K562 (cell line): ENCODE measurements around the gene ASMT. TPM values are rescaled to one million over a fixed set of nuclear protein-coding genes. Genes with fewer than 3 reads are reported as not detected.

Source experiments
- ATAC-seq: fragments of 200-7000 bp; cut with Tn5 transposase; 3 replicates; pipeline ENCODE4 v1.9.1; 2020; ENCODE audit warnings: moderate library complexity
- BruUV-seq: library from RNA; stranded (reverse); fragments of 400-500 nt; replicated peaks from 2 replicates; lab custom pipeline; 2021; lab: Mats Ljungman, UMichigan
- CTCF ChIA-PET: fragments of 300-600 bp; formaldehyde crosslinking; extraction: SDS; loops from one replicate; lab custom pipeline; 2021; ENCODE audit warnings: low intra/inter-chr PET ratio; lab: Yijun Ruan, JAX
- POLR2A ChIA-PET: fragments of 300-600, 350-650 bp; sonication (Branson Sonifier 250); formaldehyde crosslinking; extraction: SDS; loops from one replicate; lab custom pipeline; 2021; ENCODE audit warnings: antibody characterized with exemption, inconsistent platforms; lab: Yijun Ruan, JAX
- DNase-seq, 4 experiments: peaks; one replicate each; pipeline versions ENCODE4 v3.0.0 to v3.0.0-alpha.2; 2011 to 2018; ENCODE audit warnings: low spot score in 3 of 4, mixed read lengths in 3 of 4; ENCODE audit errors: extremely low read depth in 1 of 4
- FAIRE-seq: peaks from 2 replicates; lab custom pipeline; 2011; peaks lifted over from hg19 to GRCh38; lab: Jason Lieb, UNC
- H2AFZ ChIP-seq: 2 replicates; pipeline ENCODE4 v1.6.0; 2011; ENCODE audit warnings: low read depth, low read length, control low read depth, inconsistent platforms
- H3K27ac ChIP-seq: fragments of 200-600 bp; 3 replicates; pipeline ENCODE4 v1.8.0; 2011; ENCODE audit warnings: low read depth, mild to moderate bottlenecking, control low read depth, inconsistent platforms, low read length, moderate library complexity, mixed read lengths; ENCODE audit errors: extremely low read depth
- H3K27me3 ChIP-seq, 2 experiments: fragments of 300-600 bp in 1 of 2; 2 replicates in 1 of 2; 3 replicates in 1 of 2; pipeline versions ENCODE4 v1.6.0 to v1.8.0; 2011; ENCODE audit warnings: inconsistent platforms in 2 of 2, low read length in 2 of 2, mild to moderate bottlenecking in 1 of 2, mixed read lengths in 1 of 2, moderate library complexity in 1 of 2; ENCODE audit not compliant: control insufficient read depth in 2 of 2, insufficient read depth in 2 of 2
- H3K36me3 ChIP-seq: fragments of 300-600 bp; 3 replicates; pipeline ENCODE4 v1.8.0; 2011; ENCODE audit warnings: mild to moderate bottlenecking, low read length, inconsistent platforms; ENCODE audit not compliant: control insufficient read depth, insufficient read depth
- H3K4me1 ChIP-seq, 2 experiments: fragments of 200-600 bp in 1 of 2; replicated peaks in 1 of 2; 2 replicates in 1 of 2; 3 replicates in 1 of 2; pipeline versions ENCODE4 v1.5.1 to v1.8.0; 2011; ENCODE audit warnings: inconsistent platforms in 2 of 2, low read length in 2 of 2, mild to moderate bottlenecking in 1 of 2, mixed read lengths in 1 of 2, moderate library complexity in 1 of 2; ENCODE audit not compliant: control insufficient read depth in 2 of 2, insufficient read depth in 2 of 2
- H3K4me2 ChIP-seq: 2 replicates; pipeline ENCODE4 v1.6.1; 2011; ENCODE audit warnings: low read length, control low read depth, inconsistent platforms, mixed read lengths; ENCODE audit not compliant: insufficient read depth
- H3K4me3 ChIP-seq: fragments of 200-600 bp; sonication (generic), shearing (Covaris generic); 2 replicates; pipeline ENCODE4 v1.5.1; 2016; ENCODE audit warnings: control low read depth, inconsistent platforms
- H3K79me2 ChIP-seq: fragments of 200-600 bp; 3 replicates; pipeline ENCODE4 v1.8.0; 2011; ENCODE audit warnings: low read length, inconsistent platforms; ENCODE audit not compliant: control insufficient read depth, insufficient read depth
- H3K9ac ChIP-seq, 2 experiments: 2 replicates each; pipeline versions ENCODE4 v1.6.0 to v1.6.1; 2011; ENCODE audit warnings: low read depth in 2 of 2, low read length in 2 of 2, control low read depth in 1 of 2, inconsistent platforms in 1 of 2, mild to moderate bottlenecking in 1 of 2, mixed read lengths in 1 of 2; ENCODE audit not compliant: insufficient read depth in 1 of 2
- H3K9me1 ChIP-seq: one replicate; pipeline ENCODE4 v1.6.0; 2011; ENCODE audit warnings: inconsistent platforms, mild to moderate bottlenecking, low read length, moderate library complexity; ENCODE audit not compliant: control insufficient read depth, insufficient read depth
- H3K9me3 ChIP-seq: replicated peaks from 2 replicates; pipeline ENCODE4 v1.5.1; 2011; ENCODE audit warnings: low read depth, low read length, inconsistent platforms; ENCODE audit not compliant: control insufficient read depth, insufficient read depth
- H4K20me1 ChIP-seq: replicated peaks from 2 replicates; pipeline ENCODE4 v1.6.1; 2011; ENCODE audit warnings: low read length, inconsistent platforms, mixed read lengths; ENCODE audit not compliant: control insufficient read depth, insufficient read depth
- CREBBP ChIP-seq: IDR thresholded peaks from one replicate; pipeline ENCODE4 v1.6.1; 2012; ENCODE audit warnings: low read depth, mild to moderate bottlenecking, control low read depth, inconsistent platforms, low read length
- ILF3 ChIP-seq: fragments of 450-650 bp; IDR thresholded peaks from 2 replicates; pipeline ENCODE4 v1.6.1; 2018; ENCODE audit warnings: antibody characterized with exemption, mild to moderate bottlenecking, moderate library complexity, borderline replicate concordance
- KLF13 ChIP-seq: fragments of 450-650 bp; IDR thresholded peaks from 2 replicates; pipeline ENCODE4 v1.6.1; 2016; ENCODE audit warnings: missing genetic modification characterization, low read depth, mild to moderate bottlenecking, missing compliant biosample characterization, moderate library complexity, borderline replicate concordance
- MAFK ChIP-seq: IDR thresholded peaks from 2 replicates; pipeline ENCODE4 v1.6.1; 2011; ENCODE audit warnings: low read length, improper control_type of control experiment
- NR0B1 ChIP-seq: fragments of 450-650 bp; IDR thresholded peaks from one replicate; pipeline ENCODE4 v1.6.1; 2018; ENCODE audit warnings: mild to moderate bottlenecking, moderate library complexity; ENCODE audit not compliant: partially characterized antibody
- RREB1 ChIP-seq: fragments of 250-450 bp; sonication (Bioruptor Pico); IDR thresholded peaks from 2 replicates; pipeline ENCODE4 v1.4.0; 2020
- SAP30 ChIP-seq: fragments of 200-600 bp; sonication (generic); IDR thresholded peaks from 2 replicates; pipeline ENCODE4 v1.6.1; 2012; ENCODE audit warnings: borderline replicate concordance, low read depth, mild to moderate bottlenecking, moderate library complexity, low read length, control low read depth, inconsistent platforms; ENCODE audit not compliant: insufficient read depth, poor library complexity, severe bottlenecking
- UBTF ChIP-seq, 2 experiments: IDR thresholded peaks; 2 replicates each; pipeline ENCODE4 v1.6.1; 2012; ENCODE audit warnings: improper control_type of control experiment in 2 of 2, low read depth in 2 of 2, low read length in 2 of 2, borderline replicate concordance in 1 of 2
- ZNF512 ChIP-seq: IDR thresholded peaks from 2 replicates; pipeline ENCODE4 v1.6.1; 2016; ENCODE audit warnings: missing genetic modification characterization, missing compliant biosample characterization
- ZNF57 ChIP-seq: fragments of 450-650 bp; formaldehyde crosslinking; IDR thresholded peaks from 2 replicates; pipeline ENCODE4 v1.4.0; 2020; ENCODE audit warnings: mild to moderate bottlenecking, moderate library complexity
- WGBS: fragments of 100-300 bp; shearing (Covaris generic); methylation state at CpG from one replicate; pipeline ENCODE4 v1.1.6; 2016; ENCODE audit warnings: low coverage, mixed read lengths; ENCODE audit not compliant: insufficient coverage; ENCODE audit errors: missing lambda C conversion rate; 5-methylcytosine and 5-hydroxymethylcytosine counted together
- in situ Hi-C: fragments of 300-500 bp; cut with MboI; formaldehyde crosslinking; loops from 4 replicates; pipeline ENCODE4 v1.15.0; 2018; ENCODE audit warnings: inconsistent platforms, mixed read lengths
- intact Hi-C: fragments of 100-400 bp; cut with micrococcal nuclease; formaldehyde crosslinking; loops from 2 replicates; pipeline ENCODE4 v1.14.2; 2022
- polyA plus RNA-seq, 8 experiments: library from polyadenylated mRNA; depleted of rRNA in 4 of 8; stranded (reverse) in 5 of 8; unstranded in 3 of 8; fragments of >200 nt; fragmentation: Nextera tagmentation in 2 of 8; fragmentation: Illumina TruSeq in 1 of 8; extraction: Ambion mirVana in 2 of 8; extraction: Trizol in 1 of 8; gene quantifications; 2 replicates each; pipeline versions ENCODE4 v1.2.1 to v1.2.3, GENCODE V29; 2011 to 2014; ENCODE audit warnings: inconsistent platforms in 1 of 8, missing spikeins in 1 of 8
- total RNA-seq, 7 experiments: library from RNA; depleted of rRNA in 6 of 7; stranded (reverse); fragments of >200 nt in 6 of 7; fragmentation: Illumina TruSeq in 2 of 7; extraction: Trizol in 2 of 7; gene quantifications; 2 replicates each; pipeline versions ENCODE4 v1.2.1 to v1.2.3, GENCODE V29; 2011 to 2021; ENCODE audit warnings: low replicate concordance in 1 of 7

Gene ASMT
- total and polyA plus RNA-seq, 9 of the 15 experiments (the other 6 are each of a cell fraction or from before 2014, with no cell fraction given): 0.06 TPM; not detected in 8

GRCh38 chrX:1618689-1619088, 3.8 kb downstream of the ASMT start:
- POLR2A ChIA-PET: no interaction called here
- no peak for DNase-seq
- Histone ChIP-seq H3K4me3 (no peak overlapping the region), H3K27me3 (peaks cover 3 to 16% of the 10 kb centered on the region in 2 experiments; a peak in 3 of 5 replicates), H4K20me1 (no peaks in the 10 kb centered on the region), H3K9ac (no peak overlapping the region), H3K27ac (no peak overlapping the region), H2AFZ (no peak overlapping the region), H3K79me2 (no peaks in the 10 kb centered on the region), H3K9me1 (no peaks in the 10 kb centered on the region), H3K36me3 (no peaks in the 10 kb centered on the region), H3K4me1 (peaks cover 0 to 2% of the 10 kb centered on the region in 2 experiments; a peak in 1 of 5 replicates), H3K4me2 (no peak overlapping the region), H3K9me3 (no peaks in the 10 kb centered on the region)
- FAIRE-seq: no peak
- WGBS: 31% methylated on average over 4 of the region's 4 CpGs
- in situ Hi-C loops: no loop called here
- ATAC-seq: no peak
- intact Hi-C loops: no loop called here
- CTCF ChIA-PET: no interaction called here
- BruUV-seq: no TSS peak
- no peak for TF ChIP-seq SAP30
- no peak for TF ChIP-seq MAFK
- TF ChIP-seq ZNF512: no peak
- TF ChIP-seq KLF13 (tag): no peak
- no peak for TF ChIP-seq ILF3
- no peak for TF ChIP-seq ZNF57 (CRISPR knock-in tag)
- no peak for TF ChIP-seq UBTF (IDR thresholded peaks at IDR 0.05; ENCODE audit: borderline replicate concordance in 1 of 2, low read depth in 2 of 2, low read length in 2 of 2)
- no peak for TF ChIP-seq NR0B1
- no peak for TF ChIP-seq RREB1 (CRISPR knock-in tag)
- no peak for TF ChIP-seq CREBBP
